ENCODE data around the gene CSF2. TPM values are rescaled to one million over a fixed set of nuclear protein-coding genes. Genes with fewer than 3 reads are reported as not detected.

The CSF2 gene
- total RNA-seq, 2 experiments from 2014 or later = 61.5 to 64.1 TPM

- Mint-ChIP-seq H3K4me1 (ENCODE audit: low read depth) (peaks cover 12% of the 10 kb centered on the region), H3K4me3 (no peak overlapping the region), H3K27ac (no peak overlapping the region), H3K9me3 (peaks cover 7% of the 10 kb centered on the region), H3K27me3 (peaks cover 4% of the 10 kb centered on the region), H3K36me3 (ENCODE audit: low read depth) (no peaks in the 10 kb centered on the region)
- DNase-seq (no peak), ATAC-seq (no peak)
- intact Hi-C loops (cut with micrococcal nuclease) = no loop called here
- ChIA-PET CTCF (no interaction called here), POLR2A (no interaction called here)
- TF ChIP-seq, protein P1, sequence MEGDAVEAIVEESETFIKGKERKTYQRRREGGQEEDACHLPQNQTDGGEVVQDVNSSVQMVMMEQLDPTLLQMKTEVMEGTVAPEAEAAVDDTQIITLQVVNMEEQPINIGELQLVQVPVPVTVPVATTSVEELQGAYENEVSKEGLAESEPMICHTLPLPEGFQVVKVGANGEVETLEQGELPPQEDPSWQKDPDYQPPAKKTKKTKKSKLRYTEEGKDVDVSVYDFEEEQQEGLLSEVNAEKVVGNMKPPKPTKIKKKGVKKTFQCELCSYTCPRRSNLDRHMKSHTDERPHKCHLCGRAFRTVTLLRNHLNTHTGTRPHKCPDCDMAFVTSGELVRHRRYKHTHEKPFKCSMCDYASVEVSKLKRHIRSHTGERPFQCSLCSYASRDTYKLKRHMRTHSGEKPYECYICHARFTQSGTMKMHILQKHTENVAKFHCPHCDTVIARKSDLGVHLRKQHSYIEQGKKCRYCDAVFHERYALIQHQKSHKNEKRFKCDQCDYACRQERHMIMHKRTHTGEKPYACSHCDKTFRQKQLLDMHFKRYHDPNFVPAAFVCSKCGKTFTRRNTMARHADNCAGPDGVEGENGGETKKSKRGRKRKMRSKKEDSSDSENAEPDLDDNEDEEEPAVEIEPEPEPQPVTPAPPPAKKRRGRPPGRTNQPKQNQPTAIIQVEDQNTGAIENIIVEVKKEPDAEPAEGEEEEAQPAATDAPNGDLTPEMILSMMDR (IDR thresholded peaks at IDR 0.05) = no peak
Observed at GRCh38 chr5:132033122-132033521, 40.5 kb upstream of the CSF2 start.

- no peak for ATAC-seq
- ChIA-PET CTCF (interaction anchor here (2.2 kb wide), 1 partner anchor 26 kb away, joined by 5 read pairs; no protein-coding TSS in a partner anchor), POLR2A (no interaction called here)
- intact Hi-C loops (cut with micrococcal nuclease) = no loop called here
- H3K4me3 Mint-ChIP-seq = no peak overlapping the region
- H3K9me3 Mint-ChIP-seq = peaks cover 10% of the 10 kb centered on the region
- no peaks in the 10 kb centered on the region for H3K36me3 Mint-ChIP-seq (ENCODE audit: low read depth)
- DNase-seq = no peak
- peaks cover 9% of the 10 kb centered on the region for H3K27me3 Mint-ChIP-seq
- peaks cover 13% of the 10 kb centered on the region for H3K4me1 Mint-ChIP-seq (ENCODE audit: low read depth)
- no peak overlapping the region for H3K27ac Mint-ChIP-seq
- TF ChIP-seq, protein P1 (IDR thresholded peaks at IDR 0.05) = no peak
Observed at GRCh38 chr5:132037353-132037752, 36.2 kb upstream of the CSF2 start.

- no peak for DNase-seq
- ChIA-PET POLR2A (no interaction called here), CTCF (interaction anchor here (2.2 kb wide), 1 partner anchor 19 kb away, joined by 8 read pairs; no protein-coding TSS in a partner anchor)
- ATAC-seq = no peak
- H3K4me3 Mint-ChIP-seq = no peak overlapping the region
- intact Hi-C loops (cut with micrococcal nuclease) = no loop called here
- H3K27ac Mint-ChIP-seq = no peak overlapping the region
- H3K27me3 Mint-ChIP-seq = peaks cover 10% of the 10 kb centered on the region
- no peaks in the 10 kb centered on the region for H3K36me3 Mint-ChIP-seq (ENCODE audit: low read depth)
- TF ChIP-seq, protein P1 (IDR thresholded peaks at IDR 0.05) = no peak
- H3K9me3 Mint-ChIP-seq = no peaks in the 10 kb centered on the region
- H3K4me1 Mint-ChIP-seq (ENCODE audit: low read depth) = no peaks in the 10 kb centered on the region
Observed at GRCh38 chr5:132044207-132044606, 29.4 kb upstream of the CSF2 start.

- no peaks in the 10 kb centered on the region for H3K4me1 Mint-ChIP-seq (ENCODE audit: low read depth)
- no peak overlapping the region for H3K27ac Mint-ChIP-seq
- TF ChIP-seq, protein P1 (IDR thresholded peaks at IDR 0.05) = no peak
- ChIA-PET POLR2A (no interaction called here), CTCF (interaction anchor here (0.6 kb wide), 1 partner anchor 40 kb away, joined by 3 read pairs; no protein-coding TSS in a partner anchor)
- H3K36me3 Mint-ChIP-seq (ENCODE audit: low read depth) = no peaks in the 10 kb centered on the region
- H3K27me3 Mint-ChIP-seq = peaks cover 4% of the 10 kb centered on the region
- no peak overlapping the region for H3K4me3 Mint-ChIP-seq
- intact Hi-C loops (cut with micrococcal nuclease) = no loop called here
- no peaks in the 10 kb centered on the region for H3K9me3 Mint-ChIP-seq
- ATAC-seq (no peak), DNase-seq (no peak)
Observed at GRCh38 chr5:132046880-132047299, 26.7 kb upstream of the CSF2 start.

- Mint-ChIP-seq H3K27ac (no peak overlapping the region), H3K4me3 (no peak overlapping the region), H3K9me3 (no peaks in the 10 kb centered on the region), H3K4me1 (ENCODE audit: low read depth) (no peaks in the 10 kb centered on the region), H3K36me3 (ENCODE audit: low read depth) (no peaks in the 10 kb centered on the region), H3K27me3 (peaks cover 2% of the 10 kb centered on the region)
- DNase-seq (no peak), ATAC-seq (no peak)
- TF ChIP-seq, protein P1 (IDR thresholded peaks at IDR 0.05) = no peak
- ChIA-PET POLR2A (no interaction called here), CTCF (interaction anchor here (1.3 to 2.1 kb wide), 2 partner anchors 14 to 16 kb away, joined by 3 to 10 read pairs; no protein-coding TSS in a partner anchor)
- intact Hi-C loops (cut with micrococcal nuclease) = no loop called here
Observed at GRCh38 chr5:132049093-132049492, 24.5 kb upstream of the CSF2 start.
